GM12892 (cell line): ENCODE results near the gene CDHR3.

Source experiments
- POLR2A ChIP-seq: IDR thresholded peaks from 2 replicates; pipeline ENCODE4 v1.6.1; 2011; ENCODE audit warnings: low read depth, low read length, control low read depth
- POLR2AphosphoS5 ChIP-seq: IDR thresholded peaks from 2 replicates; pipeline ENCODE4 v1.6.1; 2011; ENCODE audit warnings: low read depth, low read length, control low read depth
- TAF1 ChIP-seq: IDR thresholded peaks from 2 replicates; pipeline ENCODE4 v1.6.1; 2011; ENCODE audit warnings: low read depth, mild to moderate bottlenecking, control low read depth, low read length, borderline replicate concordance

DNA sequence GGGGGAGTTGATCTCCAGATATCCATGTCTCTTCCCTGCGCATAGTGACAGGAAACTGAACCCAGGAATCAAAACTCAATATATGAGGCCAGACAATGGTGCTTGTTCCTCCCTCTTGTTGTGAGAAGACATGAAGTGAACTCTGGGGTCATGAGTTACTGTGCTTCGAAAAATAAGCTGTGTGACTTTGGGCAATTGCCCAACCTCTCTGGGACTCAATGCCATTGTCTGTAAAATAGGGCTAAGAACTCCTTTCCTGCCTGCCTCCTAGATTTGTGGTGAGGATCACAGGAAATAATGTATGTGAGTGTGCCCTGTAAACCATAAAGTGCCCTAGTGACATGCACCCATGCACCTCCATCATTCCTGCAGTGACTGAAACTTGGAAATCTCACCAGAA, 100.6 kb downstream of the CDHR3 start:
- TF ChIP-seq TAF1 (no peak), POLR2A (no peak), POLR2AphosphoS5 (no peak)
